ENCODE results near the gene IMMP2L.

Gene IMMP2L

DNA sequence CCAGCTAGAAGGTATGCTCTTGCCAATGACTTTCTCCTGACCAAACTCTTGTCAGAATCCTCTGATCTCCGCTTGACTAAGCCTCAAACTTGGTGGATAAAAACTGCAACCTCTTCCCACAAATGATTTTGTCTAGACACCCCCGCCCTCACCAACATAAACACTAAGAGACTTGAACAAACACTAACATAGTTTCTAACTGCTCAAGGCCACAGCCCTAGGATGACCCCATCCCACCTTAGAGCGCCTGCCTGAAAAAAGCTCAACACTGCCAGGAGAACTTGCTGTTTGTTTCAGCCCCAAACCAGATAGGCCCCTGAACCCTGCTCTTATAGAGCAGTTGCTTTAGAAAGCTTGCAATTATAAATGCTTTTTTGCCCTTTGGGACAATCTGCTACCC is 399.6 kb downstream of the IMMP2L start:
- TF ChIP-seq, protein P1, sequence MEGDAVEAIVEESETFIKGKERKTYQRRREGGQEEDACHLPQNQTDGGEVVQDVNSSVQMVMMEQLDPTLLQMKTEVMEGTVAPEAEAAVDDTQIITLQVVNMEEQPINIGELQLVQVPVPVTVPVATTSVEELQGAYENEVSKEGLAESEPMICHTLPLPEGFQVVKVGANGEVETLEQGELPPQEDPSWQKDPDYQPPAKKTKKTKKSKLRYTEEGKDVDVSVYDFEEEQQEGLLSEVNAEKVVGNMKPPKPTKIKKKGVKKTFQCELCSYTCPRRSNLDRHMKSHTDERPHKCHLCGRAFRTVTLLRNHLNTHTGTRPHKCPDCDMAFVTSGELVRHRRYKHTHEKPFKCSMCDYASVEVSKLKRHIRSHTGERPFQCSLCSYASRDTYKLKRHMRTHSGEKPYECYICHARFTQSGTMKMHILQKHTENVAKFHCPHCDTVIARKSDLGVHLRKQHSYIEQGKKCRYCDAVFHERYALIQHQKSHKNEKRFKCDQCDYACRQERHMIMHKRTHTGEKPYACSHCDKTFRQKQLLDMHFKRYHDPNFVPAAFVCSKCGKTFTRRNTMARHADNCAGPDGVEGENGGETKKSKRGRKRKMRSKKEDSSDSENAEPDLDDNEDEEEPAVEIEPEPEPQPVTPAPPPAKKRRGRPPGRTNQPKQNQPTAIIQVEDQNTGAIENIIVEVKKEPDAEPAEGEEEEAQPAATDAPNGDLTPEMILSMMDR (IDR thresholded peaks at IDR 0.05; ENCODE audit: unreplicated experiment in 3 of 3): no peak
- H3K4me3 Mint-ChIP-seq: no peak overlapping the region
- H3K27me3 Mint-ChIP-seq (ENCODE audit: low read depth): no peaks in the 10 kb centered on the region
- H3K4me1 Mint-ChIP-seq: no peaks in the 10 kb centered on the region
- H3K27ac Mint-ChIP-seq: no peak overlapping the region
- H3K9me3 Mint-ChIP-seq: no peaks in the 10 kb centered on the region
- no peaks in the 10 kb centered on the region for H3K36me3 Mint-ChIP-seq (ENCODE audit: low read depth)

DNA sequence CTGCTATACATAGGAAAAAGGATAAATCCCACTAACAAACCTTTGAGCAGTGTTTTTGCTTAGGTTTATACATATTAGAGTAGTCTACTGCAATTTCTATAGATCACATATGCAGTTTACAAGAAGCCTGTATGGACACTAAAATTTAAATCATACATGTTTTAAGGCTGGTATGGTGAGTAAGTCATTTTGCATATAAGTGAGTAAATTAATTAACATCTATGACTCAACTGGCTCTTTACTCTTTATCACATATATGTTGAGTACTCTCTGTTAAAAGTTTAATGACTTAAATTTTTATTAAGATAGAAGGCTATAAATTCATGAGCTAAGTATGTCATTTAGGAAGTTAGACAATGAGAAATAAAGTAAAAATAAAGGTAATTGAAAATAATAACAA is 402.0 kb downstream of the IMMP2L start:
- no peaks in the 10 kb centered on the region for H3K9me3 Mint-ChIP-seq
- no peaks in the 10 kb centered on the region for H3K36me3 Mint-ChIP-seq (ENCODE audit: low read depth)
- no peak overlapping the region for H3K27ac Mint-ChIP-seq
- H3K4me3 Mint-ChIP-seq: no peak overlapping the region
- no peaks in the 10 kb centered on the region for H3K4me1 Mint-ChIP-seq
- no peaks in the 10 kb centered on the region for H3K27me3 Mint-ChIP-seq (ENCODE audit: low read depth)
- TF ChIP-seq, protein P1 (IDR thresholded peaks at IDR 0.05; ENCODE audit: unreplicated experiment in 3 of 3): no peak

DNA sequence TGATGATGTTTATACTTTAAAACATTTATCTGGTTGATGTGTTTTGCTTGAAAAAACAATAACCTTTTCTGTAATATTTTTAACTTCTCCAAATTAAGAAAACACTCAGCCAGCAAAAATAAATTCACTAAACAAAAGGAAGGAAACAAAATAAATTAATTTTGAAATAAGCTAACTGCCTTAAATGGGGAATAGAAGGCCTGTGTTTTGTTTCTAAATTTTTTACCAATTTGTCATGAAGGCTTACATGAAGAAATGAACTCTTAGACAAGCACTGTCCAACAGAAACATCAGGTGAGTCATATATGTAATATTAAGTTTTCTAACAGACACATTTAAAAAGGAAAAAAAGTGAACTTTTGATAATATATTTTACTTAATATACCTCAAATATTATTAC is 402.9 kb downstream of the IMMP2L start:
- H3K9me3 Mint-ChIP-seq: no peaks in the 10 kb centered on the region
- no peak overlapping the region for H3K27ac Mint-ChIP-seq
- H3K36me3 Mint-ChIP-seq (ENCODE audit: low read depth): no peaks in the 10 kb centered on the region
- TF ChIP-seq, protein P1 (IDR thresholded peaks at IDR 0.05; ENCODE audit: unreplicated experiment in 3 of 3): no peak
- H3K4me1 Mint-ChIP-seq: no peaks in the 10 kb centered on the region
- H3K27me3 Mint-ChIP-seq (ENCODE audit: low read depth): no peaks in the 10 kb centered on the region
- H3K4me3 Mint-ChIP-seq: no peak overlapping the region

DNA sequence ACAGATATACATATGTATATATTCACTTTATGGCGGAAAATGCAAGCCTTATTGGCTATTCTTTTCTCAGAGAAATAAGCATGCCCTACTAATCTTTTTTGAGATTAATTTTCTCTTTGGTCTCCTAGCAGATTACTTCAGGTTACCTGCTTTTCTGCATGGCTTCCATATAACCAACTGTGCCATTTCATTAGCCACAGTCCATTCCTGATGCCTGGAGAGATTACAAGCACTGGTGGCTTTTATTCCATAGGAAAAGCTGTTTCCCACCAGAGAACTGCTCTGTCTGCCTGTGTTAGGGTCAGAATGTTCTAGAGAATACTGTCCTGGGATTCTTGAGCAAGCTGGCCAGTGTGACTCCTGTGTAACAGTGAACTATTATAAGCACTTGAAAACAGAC is 411.6 kb downstream of the IMMP2L start:
- Mint-ChIP-seq H3K9me3 (no peaks in the 10 kb centered on the region), H3K36me3 (ENCODE audit: low read depth) (no peaks in the 10 kb centered on the region), H3K27ac (no peak overlapping the region), H3K4me1 (no peaks in the 10 kb centered on the region), H3K27me3 (ENCODE audit: low read depth) (no peaks in the 10 kb centered on the region), H3K4me3 (no peak overlapping the region)
- TF ChIP-seq, protein P1 (IDR thresholded peaks at IDR 0.05; ENCODE audit: unreplicated experiment in 3 of 3): no peak

DNA sequence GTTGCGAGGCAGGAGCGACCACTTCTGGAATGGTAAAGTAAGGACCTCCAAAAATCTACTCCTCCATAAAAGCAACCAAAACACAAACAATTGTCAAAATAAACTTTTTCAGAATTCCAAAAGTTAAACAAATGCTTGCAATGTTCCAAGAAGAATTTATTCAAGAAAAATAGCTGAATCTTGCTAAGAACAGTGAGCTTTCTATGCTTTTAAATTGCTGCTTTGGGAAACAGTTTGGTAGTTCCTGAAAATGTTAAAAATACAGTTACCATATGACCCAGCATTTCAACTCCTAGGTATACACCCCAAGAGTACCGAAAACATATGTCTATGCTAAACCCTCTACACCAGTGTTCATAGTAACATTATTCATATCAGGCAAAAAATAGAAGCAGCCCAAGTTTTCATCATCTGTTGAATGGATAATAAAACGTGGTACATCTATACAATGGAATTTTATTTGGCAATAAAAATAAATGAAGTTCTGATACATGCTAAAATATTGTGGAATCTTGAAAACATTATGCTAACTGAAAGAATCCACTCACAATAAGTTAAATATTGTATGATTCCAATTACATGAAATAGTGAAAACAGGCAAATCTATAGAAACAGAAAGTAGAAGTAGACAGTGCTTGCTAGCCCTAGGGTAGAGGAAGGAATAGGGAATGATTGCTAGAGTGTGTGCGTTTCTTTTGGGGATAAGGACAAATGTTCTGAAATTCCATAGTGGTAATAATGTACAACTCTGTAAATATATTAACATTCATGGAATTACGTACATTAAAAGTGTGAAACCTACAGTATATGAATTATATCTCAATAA is 414.4 kb downstream of the IMMP2L start:
- no peaks in the 10 kb centered on the region for H3K36me3 Mint-ChIP-seq (ENCODE audit: low read depth)

More for the DNA sequence above, 414.4 kb downstream of the IMMP2L start:
- Mint-ChIP-seq H3K27ac (no peak overlapping the region), H3K4me1 (no peaks in the 10 kb centered on the region), H3K9me3 (no peaks in the 10 kb centered on the region), H3K27me3 (ENCODE audit: low read depth) (no peaks in the 10 kb centered on the region), H3K4me3 (no peak overlapping the region)
- TF ChIP-seq, protein P1 (IDR thresholded peaks at IDR 0.05; ENCODE audit: unreplicated experiment in 3 of 3): no peak
